NT2/D1 (cell line): Measurements from ENCODE around the gene MAP1A.

ENCODE experiments used
- SUZ12 ChIP-seq: IDR thresholded peaks from 2 replicates; pipeline ENCODE4 v1.6.1; 2011; ENCODE audit not compliant: insufficient read length, insufficient read depth; ENCODE audit errors: extremely low read depth
- YY1 ChIP-seq: IDR thresholded peaks from 2 replicates; pipeline ENCODE4 v1.6.1; 2011; ENCODE audit not compliant: insufficient read length, insufficient read depth
- ZNF274 ChIP-seq: IDR thresholded peaks from 2 replicates; pipeline ENCODE4 v1.6.1; 2011; ENCODE audit warnings: mild to moderate bottlenecking, low read depth, low read length

GRCh38 chr15:43505738-43506137, 11.7 kb upstream of the MAP1A start:
- TF ChIP-seq SUZ12: no peak
- TF ChIP-seq ZNF274: no peak
- no peak for TF ChIP-seq YY1
